GM23338 (cell line): Measurements from ENCODE around the gene HECTD1.

ENCODE experiments used
- CREB1 ChIP-seq: fragments of 250-450 bp; sonication (Bioruptor Pico); IDR thresholded peaks from 2 replicates; pipeline ENCODE4 v1.5.0; 2020; ENCODE audit warnings: low read depth, mild to moderate bottlenecking, moderate library complexity
- CTCF ChIP-seq, 2 experiments: fragments of 200-600 bp in 1 of 2; sonication (generic) in 1 of 2; conservative IDR thresholded peaks; 2 replicates each; pipeline versions ENCODE4 v1.5.1 to v1.6.1; 2016 to 2017; ENCODE audit warnings: antibody characterized with exemption in 2 of 2, low read depth in 2 of 2, mild to moderate bottlenecking in 2 of 2, moderate library complexity in 1 of 2
- EZH2 ChIP-seq: fragments of 200-600 bp; sonication (generic); IDR thresholded peaks from one replicate; pipeline ENCODE4 v1.8.0; 2017; ENCODE audit warnings: antibody characterized with exemption, mild to moderate bottlenecking, low read depth; ENCODE audit not compliant: unreplicated experiment
- EZH2phosphoT487 ChIP-seq: fragments of 200-600 bp; sonication (generic); IDR thresholded peaks from one replicate; pipeline ENCODE4 v1.8.1; 2018; ENCODE audit warnings: antibody characterized with exemption; ENCODE audit not compliant: unreplicated experiment
- POLR2AphosphoS5 ChIP-seq: IDR thresholded peaks from 2 replicates; pipeline ENCODE4 v1.6.1; 2016; ENCODE audit warnings: antibody characterized with exemption, low read depth
- REST ChIP-seq: IDR thresholded peaks from one replicate; pipeline ENCODE4 v1.6.1; 2018; ENCODE audit warnings: antibody characterized with exemption; ENCODE audit not compliant: unreplicated experiment
- STAT1 ChIP-seq: IDR thresholded peaks from one replicate; pipeline ENCODE4 v1.6.1; 2016; ENCODE audit warnings: antibody characterized with exemption; ENCODE audit not compliant: unreplicated experiment
- TF ChIP-seq, protein P1 (sequence below): fragments of 250-450 bp; sonication (Bioruptor Pico); IDR thresholded peaks from 2 replicates; pipeline ENCODE4 v1.5.0; 2020; ENCODE audit warnings: mild to moderate bottlenecking, moderate library complexity
- TF ChIP-seq, protein P2 (sequence below): IDR thresholded peaks from 2 replicates; pipeline ENCODE4 v1.6.1; 2016; ENCODE audit warnings: antibody characterized with exemption

DNA sequence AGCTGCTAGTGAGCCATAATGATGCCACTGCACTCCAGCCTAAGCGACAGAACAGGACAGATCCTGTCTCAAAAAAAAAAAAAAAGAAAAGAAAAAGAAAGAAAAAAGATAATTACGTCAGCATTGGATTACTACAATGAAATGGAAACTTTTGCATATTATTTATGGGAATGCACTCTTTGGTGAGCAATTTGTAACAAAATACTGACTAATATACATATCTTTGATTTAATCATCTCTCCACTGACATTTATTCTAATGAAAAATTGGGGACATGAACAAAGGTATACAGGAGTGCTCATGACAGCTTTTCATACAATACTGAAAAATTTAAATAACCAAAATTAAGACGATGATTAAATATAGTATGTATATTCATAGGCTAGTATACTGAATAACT lies 27.9 kb upstream of the HECTD1 start:
- TF ChIP-seq CTCF (conservative IDR thresholded peaks at IDR 0.05; ENCODE audit: low read depth in 2 of 2) (no peak), POLR2AphosphoS5 (no peak), CREB1 (no peak), EZH2phosphoT487 (no peak), EZH2 (no peak), STAT1 (no peak), REST (no peak)
- TF ChIP-seq, protein P1, sequence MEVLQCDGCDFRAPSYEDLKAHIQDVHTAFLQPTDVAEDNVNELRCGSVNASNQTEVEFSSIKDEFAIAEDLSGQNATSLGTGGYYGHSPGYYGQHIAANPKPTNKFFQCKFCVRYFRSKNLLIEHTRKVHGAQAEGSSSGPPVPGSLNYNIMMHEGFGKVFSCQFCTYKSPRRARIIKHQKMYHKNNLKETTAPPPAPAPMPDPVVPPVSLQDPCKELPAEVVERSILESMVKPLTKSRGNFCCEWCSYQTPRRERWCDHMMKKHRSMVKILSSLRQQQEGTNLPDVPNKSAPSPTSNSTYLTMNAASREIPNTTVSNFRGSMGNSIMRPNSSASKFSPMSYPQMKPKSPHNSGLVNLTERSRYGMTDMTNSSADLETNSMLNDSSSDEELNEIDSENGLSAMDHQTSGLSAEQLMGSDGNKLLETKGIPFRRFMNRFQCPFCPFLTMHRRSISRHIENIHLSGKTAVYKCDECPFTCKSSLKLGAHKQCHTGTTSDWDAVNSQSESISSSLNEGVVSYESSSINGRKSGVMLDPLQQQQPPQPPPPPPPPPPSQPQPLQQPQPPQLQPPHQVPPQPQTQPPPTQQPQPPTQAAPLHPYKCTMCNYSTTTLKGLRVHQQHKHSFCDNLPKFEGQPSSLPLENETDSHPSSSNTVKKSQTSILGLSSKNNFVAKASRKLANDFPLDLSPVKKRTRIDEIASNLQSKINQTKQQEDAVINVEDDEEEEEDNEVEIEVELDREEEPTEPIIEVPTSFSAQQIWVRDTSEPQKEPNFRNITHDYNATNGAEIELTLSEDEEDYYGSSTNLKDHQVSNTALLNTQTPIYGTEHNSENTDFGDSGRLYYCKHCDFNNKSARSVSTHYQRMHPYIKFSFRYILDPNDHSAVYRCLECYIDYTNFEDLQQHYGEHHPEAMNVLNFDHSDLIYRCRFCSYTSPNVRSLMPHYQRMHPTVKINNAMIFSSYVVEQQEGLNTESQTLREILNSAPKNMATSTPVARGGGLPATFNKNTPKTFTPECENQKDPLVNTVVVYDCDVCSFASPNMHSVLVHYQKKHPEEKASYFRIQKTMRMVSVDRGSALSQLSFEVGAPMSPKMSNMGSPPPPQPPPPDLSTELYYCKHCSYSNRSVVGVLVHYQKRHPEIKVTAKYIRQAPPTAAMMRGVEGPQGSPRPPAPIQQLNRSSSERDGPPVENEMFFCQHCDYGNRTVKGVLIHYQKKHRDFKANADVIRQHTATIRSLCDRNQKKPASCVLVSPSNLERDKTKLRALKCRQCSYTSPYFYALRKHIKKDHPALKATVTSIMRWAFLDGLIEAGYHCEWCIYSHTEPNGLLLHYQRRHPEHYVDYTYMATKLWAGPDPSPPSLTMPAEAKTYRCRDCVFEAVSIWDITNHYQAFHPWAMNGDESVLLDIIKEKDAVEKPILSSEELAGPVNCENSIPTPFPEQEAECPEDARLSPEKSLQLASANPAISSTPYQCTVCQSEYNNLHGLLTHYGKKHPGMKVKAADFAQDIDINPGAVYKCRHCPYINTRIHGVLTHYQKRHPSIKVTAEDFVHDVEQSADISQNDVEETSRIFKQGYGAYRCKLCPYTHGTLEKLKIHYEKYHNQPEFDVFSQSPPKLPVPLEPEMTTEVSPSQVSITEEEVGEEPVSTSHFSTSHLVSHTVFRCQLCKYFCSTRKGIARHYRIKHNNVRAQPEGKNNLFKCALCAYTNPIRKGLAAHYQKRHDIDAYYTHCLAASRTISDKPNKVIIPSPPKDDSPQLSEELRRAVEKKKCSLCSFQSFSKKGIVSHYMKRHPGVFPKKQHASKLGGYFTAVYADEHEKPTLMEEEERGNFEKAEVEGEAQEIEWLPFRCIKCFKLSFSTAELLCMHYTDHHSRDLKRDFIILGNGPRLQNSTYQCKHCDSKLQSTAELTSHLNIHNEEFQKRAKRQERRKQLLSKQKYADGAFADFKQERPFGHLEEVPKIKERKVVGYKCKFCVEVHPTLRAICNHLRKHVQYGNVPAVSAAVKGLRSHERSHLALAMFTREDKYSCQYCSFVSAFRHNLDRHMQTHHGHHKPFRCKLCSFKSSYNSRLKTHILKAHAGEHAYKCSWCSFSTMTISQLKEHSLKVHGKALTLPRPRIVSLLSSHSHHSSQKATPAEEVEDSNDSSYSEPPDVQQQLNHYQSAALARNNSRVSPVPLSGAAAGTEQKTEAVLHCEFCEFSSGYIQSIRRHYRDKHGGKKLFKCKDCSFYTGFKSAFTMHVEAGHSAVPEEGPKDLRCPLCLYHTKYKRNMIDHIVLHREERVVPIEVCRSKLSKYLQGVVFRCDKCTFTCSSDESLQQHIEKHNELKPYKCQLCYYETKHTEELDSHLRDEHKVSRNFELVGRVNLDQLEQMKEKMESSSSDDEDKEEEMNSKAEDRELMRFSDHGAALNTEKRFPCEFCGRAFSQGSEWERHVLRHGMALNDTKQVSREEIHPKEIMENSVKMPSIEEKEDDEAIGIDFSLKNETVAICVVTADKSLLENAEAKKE (CRISPR knock-in tag) = no peak
- TF ChIP-seq, protein P2, sequence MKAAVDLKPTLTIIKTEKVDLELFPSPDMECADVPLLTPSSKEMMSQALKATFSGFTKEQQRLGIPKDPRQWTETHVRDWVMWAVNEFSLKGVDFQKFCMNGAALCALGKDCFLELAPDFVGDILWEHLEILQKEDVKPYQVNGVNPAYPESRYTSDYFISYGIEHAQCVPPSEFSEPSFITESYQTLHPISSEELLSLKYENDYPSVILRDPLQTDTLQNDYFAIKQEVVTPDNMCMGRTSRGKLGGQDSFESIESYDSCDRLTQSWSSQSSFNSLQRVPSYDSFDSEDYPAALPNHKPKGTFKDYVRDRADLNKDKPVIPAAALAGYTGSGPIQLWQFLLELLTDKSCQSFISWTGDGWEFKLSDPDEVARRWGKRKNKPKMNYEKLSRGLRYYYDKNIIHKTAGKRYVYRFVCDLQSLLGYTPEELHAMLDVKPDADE = no peak
